GM18526 (cell line): ENCODE results near the gene MAST3.

Experiments
- POLR2A ChIP-seq: IDR thresholded peaks from 3 replicates; pipeline ENCODE4 v1.6.1; 2011; ENCODE audit not compliant: insufficient read length; ENCODE audit errors: extremely low read depth

MAST3 gene

DNA sequence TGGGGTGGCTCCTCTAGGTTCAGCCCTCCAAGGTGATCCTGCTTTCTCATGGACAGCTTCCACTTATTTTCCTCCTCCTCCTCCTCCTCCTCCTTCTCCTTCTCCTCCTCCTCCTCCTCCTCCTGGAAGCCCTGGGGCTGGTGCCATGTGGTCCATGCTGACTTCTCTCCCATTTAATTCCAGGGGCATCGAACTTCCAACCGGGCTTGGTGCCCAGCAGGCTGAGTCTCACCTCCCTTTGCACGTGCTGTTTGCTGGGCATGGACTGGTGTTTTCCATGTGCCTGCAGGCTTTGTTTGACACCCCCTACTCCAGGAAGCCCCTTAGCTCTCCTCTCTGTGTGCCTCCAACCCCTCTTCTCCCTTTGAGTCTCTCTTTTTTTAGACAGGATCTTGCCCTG is 3.7 kb downstream of the MAST3 start:
- TF ChIP-seq POLR2A: no peak

DNA sequence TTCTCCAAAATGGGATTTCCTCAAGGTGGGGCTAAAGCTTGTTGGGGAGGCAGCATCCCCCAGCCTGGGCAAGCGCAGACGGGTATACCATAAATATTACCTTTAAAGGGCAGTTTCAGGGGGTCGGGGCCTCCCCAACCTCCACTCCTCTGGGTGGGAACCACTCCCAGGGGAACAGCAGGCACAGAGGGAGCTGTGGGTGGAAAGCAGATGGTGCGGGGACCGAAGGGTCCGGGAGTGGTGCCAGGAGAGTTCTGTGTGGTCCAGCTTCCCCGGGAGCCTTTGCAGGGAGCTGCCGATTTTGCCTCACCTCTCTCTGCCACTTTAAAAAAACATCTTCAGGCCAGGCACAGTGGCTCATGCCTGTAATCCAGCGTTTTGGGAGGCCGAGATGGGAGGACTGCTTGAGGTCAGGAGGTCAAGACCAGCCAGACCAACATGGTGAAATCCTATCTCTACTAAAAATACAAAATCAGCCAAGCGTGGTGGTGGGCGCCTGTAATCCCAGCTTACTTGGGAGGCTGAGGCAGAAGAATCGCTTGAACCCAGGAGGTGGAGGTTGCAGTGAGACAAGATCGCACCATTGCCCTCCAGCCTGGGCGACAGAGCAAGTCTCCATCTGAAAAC is 5.5 kb downstream of the MAST3 start:
- no peak for TF ChIP-seq POLR2A

DNA sequence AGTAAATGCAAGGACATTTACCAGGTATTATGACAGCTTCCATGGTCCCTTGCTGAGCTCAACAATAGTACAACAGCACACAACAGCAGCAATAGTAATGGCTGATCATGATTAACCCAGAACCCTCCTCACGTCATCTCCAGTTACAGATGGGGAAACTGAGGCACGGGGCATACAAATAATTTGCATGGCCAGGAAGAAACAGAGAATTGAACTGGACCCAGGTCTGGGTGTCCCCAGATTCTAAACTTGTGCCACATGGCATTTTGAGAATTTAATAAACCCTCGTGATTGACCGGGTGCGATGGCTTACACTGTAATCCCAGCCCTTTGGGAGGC is 7.2 kb downstream of the MAST3 start:
- no peak for TF ChIP-seq POLR2A

DNA sequence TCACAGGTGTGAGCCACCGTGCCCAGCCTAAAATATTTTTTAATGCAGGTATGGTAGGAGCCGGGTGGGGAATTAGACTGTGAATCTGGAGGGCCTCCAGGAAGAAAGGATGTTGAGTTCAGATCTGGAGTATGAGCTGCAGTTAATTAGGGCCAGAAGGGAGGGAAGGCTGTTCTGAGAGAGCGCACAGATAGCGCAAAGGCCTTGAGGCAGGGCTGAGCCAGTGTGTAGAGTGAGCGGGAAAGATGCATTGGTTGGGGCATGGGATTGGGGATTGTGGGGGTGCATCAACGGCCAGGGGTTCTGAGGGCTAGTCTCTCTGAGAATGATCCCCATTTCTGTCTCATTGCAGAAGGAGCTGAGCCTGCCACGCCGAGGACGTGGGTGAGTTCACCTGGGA is 9.7 kb downstream of the MAST3 start:
- no peak for TF ChIP-seq POLR2A

GRCh38 chr19:18108897-18109296 is 11.3 kb downstream of the MAST3 start:
- no peak for TF ChIP-seq POLR2A

DNA sequence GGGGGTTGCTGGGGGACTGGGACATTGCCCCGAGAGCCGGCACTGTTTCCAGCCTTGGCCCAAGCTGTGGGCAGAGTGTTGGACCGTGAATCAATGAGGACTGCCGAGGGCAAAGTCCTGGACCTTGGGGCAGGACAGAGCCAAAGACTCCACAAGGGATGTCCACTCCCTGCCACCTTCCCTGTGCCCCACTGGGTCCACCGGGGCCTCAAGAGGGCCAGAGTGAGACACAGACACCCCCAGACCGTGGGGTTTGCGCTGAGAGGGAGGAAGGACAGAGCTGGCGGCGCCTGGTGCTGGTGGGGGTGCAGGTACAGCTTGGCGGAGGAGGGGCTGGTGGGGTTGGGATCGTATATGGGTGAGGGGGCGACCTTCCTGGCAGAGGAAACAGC is 11.8 kb downstream of the MAST3 start:
- TF ChIP-seq POLR2A: no peak

- peak; percentile 4 for TF ChIP-seq POLR2A
Observed at GRCh38 chr19:18109733-18110608, 12.4 kb downstream of the MAST3 start.

GRCh38 chr19:18110609-18111232 is 13.1 kb downstream of the MAST3 start:
- TF ChIP-seq POLR2A: no peak

DNA sequence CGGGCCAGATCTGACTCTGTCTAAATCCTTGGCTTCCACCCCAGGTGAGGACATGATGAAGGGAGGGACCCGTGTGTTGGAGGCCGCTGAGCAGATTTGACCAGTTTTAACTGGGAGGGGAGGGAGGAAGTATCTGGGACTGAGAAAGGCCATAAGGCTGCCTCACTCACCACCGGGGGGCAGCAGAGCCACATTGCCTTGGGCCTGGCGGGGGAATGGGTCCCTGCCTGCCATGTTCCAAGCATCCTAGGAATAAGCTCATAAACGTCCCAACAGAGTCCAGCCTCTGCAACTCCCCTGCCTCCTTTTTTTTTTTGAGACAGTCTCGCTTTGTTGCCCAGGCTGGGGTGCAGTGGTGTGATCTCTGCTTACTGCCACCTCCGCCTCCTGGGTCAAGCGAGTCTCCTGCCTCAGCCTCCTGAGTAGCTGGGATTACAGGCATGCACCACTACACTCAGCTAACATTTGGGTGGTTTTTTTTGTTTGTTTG is 15.5 kb downstream of the MAST3 start:
- no peak for TF ChIP-seq POLR2A

GRCh38 chr19:18113827-18114226 is 16.2 kb downstream of the MAST3 start:
- no peak for TF ChIP-seq POLR2A

- TF ChIP-seq POLR2A: no peak
Observed at GRCh38 chr19:18114483-18114882, 16.9 kb downstream of the MAST3 start.

- TF ChIP-seq POLR2A: no peak
Observed at GRCh38 chr19:18117364-18117691, 19.8 kb downstream of the MAST3 start.

DNA sequence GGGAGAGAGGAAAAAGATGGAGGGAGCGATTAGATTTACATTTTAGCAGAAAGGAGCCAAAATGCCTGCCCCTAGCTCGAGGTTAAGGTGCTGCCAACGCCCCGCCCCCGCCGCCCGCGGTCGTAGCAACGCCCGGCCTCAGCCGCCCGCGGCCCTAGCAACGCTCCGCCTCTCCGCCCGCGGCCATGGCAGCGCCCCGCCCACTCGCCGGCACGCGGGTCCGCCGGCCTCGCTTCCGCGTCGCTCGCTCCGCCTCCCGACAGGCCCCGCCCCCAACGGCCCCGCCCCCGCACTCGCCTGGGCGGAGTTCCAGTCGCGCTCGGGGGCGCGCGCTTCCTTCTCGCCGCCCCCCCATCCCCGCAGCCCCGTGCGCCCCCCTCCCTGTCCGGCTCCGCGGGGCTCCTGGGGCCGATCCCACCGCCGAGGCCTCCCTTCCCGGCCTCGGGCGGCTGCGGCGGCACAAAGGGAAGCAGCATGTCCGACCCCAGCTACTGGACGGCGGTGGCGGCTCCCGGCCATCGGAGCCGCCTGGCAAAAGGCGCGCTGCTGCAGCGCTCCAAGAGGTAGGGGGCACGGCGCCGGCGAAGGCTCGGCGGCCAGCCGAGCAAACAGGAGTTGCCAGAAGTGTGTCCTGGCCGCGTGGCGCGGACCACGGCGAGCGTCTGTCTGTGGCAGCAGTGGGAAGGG is 20.3 kb downstream of the MAST3 start:
- no peak for TF ChIP-seq POLR2A

GRCh38 chr19:18118420-18119012 is 20.9 kb downstream of the MAST3 start:
- no peak for TF ChIP-seq POLR2A

- no peak for TF ChIP-seq POLR2A
Observed at GRCh38 chr19:18119013-18119716, 21.6 kb downstream of the MAST3 start.
